ACHN (cell line): ENCODE results near the gene STRBP.
"Not testable (repeated sequence)": the region's sequence is repeated elsewhere in the genome, so short reads cannot be mapped to it uniquely, and the experiment has no call there.

Source experiments
- DNase-seq: peaks from one replicate; pipeline ENCODE4 v3.0.0-alpha.2; 2015
- in situ Hi-C: cut with HindIII; loops from 2 replicates; pipeline ENCODE4 v1.10.0; 2017; ENCODE audit warnings: low sequenced_read_pairs, low pct_ligation_motif_present, low pct_unique_long_range_greater_than_20kb

Gene STRBP

DNA sequence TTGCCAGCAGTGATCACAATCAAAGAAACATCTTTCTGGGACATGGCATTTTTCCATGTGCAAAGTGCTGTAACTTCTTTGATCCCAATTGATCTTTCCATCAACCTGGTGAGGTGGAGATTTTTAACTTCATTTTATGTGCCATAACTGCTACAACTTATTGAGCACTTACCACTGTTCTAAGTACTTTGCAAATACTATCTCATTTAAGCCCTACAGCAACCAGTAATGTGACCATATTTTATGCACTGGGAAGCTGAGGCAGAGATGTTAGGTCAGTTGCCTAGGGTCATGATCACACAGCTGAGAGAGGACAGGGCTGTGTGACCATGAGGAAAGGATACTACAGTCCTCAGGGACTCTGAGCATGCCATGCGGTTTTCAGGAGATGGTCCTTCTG, 17.9 kb upstream of the STRBP start:
- in situ Hi-C loops: no loop called here
- DNase-seq: no peak

DNA sequence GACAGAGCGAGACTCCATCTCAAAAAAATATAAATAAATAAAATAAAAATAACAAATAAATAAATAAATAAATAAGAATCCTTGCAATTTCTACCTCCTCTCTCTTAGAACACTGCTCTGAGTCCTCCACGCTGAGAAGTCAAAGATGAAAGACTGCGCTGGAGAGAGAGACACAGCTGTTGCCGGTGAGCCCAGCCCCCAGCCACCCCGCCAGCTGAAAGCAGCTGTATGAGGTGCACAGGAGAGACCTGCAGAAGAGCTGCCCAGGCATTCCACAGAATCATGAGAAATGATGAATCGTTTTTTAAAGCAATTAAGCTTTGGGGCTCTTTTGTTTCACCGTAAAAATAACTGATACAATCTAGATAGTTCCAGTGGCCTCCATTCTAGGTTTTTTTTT, 16.3 kb upstream of the STRBP start:
- no peak for DNase-seq
- in situ Hi-C loops: no loop called here

DNA sequence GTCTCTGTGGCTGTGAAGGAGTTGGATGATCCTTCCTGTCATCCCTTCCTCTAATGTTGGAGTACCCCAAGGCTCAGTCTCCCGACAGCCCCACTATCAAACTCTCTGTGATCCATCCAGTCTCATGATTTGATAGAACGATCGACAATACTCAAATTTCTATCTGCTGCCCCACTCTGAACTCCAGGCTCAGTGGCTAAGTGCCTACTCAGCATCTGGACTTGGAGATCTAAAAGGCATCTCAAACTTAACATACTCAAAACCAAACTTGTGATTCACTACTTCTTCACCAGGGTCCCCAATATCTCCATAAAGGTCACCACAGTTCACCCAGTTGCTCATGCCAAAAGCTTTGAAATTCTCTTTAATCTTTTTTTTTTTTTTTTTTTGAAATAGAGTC, 15.1 kb upstream of the STRBP start:
- no peak for DNase-seq

DNA sequence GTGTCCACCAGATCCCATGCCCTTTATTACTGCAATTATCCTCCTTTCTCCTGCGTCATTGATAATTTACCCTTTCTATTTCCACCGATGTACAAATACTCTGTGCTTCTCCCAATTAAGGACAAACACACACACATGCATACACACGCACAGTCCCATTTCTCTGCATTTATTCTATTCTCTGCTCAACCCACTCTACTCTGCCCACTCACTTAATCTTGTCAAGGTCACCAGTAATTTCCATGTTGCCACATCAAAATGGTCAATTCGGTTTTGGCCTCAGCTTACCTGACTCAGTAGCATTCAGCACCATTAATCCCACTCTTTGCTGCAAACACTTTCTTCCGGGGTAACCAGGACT, 14.6 kb upstream of the STRBP start:
- in situ Hi-C loops: no loop called here
- no peak for DNase-seq

More for the DNA sequence above, 15.1 kb upstream of the STRBP start:
- in situ Hi-C loops: no loop called here

DNA sequence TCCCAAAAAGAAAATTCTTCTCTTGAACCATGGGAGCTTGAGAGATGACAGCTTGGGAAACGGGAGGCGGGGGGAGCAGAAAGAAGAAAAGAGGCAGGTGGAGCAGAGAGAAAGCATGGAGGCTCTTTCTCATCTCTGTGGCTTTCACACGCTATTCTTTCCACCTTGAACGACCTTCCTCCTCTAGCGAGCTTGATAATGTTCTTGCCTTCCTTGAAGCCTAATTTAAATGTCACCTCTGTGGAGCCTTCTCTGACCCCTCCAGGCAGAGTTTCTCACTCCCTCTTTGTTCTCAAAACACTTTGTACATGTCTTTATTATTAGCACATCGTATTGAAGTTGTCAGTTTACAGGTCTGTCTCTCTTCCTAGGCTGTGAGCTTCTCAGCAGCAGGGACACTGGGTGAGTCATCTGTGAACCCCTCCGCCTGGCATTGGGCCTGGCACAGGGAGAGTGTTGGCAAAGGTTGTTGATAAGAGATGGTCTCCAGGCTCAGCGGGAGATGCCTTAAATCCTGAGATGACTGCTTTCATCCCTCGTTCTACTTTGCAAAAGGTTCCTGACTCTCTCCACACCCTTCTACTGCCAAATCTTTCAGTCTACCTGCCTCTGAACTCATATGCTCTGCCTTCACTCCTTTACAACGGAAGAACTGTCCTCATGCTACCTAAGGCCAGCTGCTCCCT, 14.1 kb upstream of the STRBP start:
- DNase-seq: peak; percentile 34
- in situ Hi-C loops: no loop called here

DNA sequence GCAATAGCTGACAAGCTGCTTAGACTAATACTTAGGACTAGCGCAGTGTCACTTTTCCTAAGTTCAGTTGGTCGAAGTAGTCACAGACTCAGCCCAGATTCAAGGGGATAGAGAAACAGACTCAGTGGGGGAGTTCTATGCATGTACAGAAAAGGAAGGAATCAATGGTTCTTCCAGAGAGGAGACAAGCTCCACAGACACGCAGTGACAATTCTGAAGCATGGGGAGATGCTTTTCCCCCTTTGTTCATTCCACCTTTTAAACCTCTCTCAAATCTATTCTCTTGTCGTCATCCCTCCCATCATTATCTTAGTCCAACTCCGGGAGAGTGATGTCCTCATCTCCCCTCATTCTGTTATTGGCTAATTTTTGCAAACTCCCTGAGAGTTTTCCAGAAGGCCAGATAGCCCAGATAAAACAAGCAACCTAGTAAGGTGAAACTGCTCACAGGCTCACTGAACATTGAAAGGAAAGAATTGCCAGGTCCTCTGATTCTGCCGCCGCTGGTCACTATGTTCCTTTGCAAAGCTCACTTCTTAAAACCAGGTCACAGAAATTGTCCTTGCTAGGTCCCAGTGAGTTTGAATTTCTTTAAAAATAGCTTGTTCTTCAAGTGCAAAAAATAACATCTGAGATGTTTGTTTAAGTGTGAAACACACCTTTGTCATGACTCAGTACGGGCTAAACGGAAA, 13.4 kb upstream of the STRBP start:
- DNase-seq: no peak
- in situ Hi-C loops: no loop called here

DNA sequence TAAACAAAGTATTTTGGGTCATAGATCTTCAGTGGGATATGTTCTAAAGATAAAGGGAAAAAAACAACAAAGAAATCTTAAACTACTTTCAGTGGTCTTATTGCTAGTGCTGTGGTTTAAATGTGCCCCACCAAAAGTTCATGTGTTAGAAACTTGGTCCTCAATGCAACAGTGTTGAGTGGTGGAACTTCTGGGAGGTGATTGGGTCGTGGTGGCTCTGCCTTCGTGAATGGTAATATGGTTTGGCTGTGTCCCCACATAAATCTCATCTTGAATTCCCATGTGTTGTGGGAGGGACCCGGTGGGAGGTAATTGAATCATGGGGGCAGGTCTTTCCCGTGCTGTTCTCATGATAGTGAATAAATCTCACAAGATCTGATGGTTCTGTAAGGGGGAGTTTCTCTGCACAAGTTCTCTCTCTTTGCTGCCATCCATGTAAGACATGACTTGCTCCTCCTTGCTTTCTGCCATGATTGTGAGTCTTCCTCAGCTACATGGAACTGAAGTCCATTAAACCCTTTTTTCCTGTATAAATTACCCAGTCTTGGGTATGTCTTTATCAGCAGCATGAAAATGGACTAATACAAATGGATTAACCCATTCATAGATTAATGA, 10.6 kb upstream of the STRBP start:
- DNase-seq, in situ Hi-C loops: not testable (repeated sequence)

DNA sequence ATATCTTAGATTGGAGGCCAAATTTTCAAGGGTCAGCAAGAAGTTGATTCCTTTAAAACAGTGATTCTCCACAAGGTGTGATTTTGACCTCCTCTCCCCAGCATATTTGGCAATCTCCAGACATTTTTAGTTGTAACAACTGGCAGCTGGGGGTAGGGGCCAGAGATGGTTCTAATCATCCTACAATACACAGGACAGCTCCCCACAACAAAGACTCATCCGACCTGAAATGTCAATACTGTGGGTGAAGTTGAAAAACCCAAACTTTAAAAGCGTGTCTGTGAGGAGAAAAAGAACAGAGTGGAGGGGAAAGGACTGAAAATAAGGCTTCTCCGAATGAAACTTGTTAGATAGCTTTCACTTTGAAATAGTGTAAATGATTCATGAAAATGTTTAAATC, 10.0 kb upstream of the STRBP start:
- in situ Hi-C loops: no loop called here
- no peak for DNase-seq

DNA sequence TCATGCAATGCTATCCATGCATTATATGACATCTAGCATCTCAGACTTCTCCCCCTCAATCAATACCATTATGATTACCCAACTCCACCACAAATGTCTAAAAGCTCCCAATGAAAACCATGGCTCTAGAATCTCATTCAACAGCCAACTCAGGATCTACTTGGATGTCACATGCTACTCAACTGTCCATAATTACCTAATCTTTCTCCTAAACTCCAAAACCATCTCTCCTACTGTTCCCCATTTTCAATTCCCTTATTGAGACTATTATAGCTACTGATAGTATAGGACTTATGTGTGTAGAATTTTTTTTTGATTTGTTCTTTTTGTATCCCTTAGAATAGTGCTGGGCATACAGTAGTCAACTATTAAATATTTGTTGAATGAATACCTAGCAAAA, 8.2 kb upstream of the STRBP start:
- no peak for DNase-seq
- in situ Hi-C loops: no loop called here

DNA sequence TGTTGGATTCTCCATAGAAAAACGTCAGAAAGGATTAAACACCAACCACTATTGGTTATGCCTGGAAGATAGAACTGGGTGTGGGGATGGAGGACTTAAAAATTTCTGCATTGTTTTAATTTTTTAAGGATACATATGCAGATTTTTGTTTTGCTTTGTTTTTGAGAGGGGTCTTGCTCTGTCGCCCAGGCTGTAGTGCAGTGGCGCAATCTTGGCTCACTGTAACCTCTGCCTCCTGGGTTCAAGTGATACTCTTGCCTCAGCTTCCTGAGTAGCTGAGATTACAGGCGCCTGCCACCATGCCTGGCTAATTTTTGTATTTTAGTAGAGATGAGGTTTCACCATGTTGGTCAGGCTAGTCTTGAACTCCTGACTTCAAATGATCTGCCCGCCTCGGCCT, 2.7 kb upstream of the STRBP start:
- in situ Hi-C loops, DNase-seq: not testable (repeated sequence)

DNA sequence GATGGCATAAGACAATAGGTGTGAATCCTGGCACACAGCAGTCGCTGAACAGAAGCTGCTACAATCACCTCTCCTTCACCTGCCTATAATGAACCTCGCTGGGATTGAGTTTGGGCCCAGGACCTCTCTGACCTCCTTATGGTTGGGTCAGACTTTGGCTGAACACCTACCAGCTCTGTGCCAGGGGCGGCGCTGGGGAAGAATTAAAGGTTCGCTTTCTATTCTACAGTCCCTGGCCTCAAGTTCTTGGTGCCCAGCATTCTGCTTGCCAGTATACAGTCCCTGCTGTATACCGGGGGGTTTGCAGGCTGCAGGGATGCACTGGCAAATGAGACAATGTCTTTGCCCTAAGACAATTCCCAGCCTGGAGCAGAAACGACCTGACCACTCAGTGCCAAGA, 895 bp upstream of the STRBP start:
- DNase-seq: no peak
- in situ Hi-C loops: no loop called here

DNA sequence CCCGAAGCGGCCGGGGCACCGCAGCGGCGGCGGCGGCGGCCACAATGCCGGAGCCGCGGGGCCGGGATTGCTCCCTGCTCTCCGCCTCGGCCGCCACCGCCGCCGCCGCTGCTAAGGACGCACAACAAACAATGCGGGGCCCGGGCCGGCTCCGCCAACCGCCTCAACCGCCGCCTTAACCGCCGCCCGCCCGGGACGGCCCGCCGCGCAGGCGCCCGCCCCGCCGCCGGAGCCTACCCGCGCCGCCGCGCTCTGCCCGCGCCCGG, 254 bp downstream of the STRBP start:
- no peak for DNase-seq
- in situ Hi-C loops: no loop called here

DNA sequence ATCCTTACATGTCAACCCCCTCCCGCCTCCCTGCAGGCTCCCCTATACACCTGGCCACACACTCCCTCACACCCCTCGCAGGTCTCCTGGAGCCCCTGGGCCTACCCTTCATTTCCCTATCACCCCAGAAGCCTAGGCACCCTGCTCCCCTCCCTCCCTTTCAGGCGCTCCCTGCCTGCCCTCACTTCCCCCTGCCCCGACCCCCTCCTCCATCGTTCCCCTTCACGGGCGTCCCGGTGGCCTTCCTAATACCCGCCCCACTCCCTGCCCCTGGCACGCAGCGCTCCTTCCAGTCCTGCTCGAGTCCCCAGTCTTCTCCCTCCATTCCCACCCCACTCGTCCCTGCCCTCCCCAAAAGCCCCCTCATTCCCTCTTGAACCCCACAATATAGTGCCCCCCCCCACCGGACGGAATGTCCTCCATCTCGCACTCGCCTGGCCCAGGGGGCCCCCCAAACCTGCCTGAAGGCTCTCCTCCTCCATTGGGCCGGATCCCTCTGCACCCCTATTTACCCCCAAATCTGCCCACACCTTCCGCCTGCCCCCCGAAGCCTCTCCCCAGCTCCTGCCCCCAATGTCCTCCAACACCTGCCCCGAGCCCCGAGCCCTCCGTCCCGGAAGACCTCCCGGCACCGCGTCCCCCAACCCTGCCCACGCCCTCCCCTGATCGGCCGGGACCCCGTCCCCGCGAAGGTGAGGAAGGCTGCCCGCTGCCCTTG, 746 bp downstream of the STRBP start:
- DNase-seq: no peak
- in situ Hi-C loops: no loop called here

DNA sequence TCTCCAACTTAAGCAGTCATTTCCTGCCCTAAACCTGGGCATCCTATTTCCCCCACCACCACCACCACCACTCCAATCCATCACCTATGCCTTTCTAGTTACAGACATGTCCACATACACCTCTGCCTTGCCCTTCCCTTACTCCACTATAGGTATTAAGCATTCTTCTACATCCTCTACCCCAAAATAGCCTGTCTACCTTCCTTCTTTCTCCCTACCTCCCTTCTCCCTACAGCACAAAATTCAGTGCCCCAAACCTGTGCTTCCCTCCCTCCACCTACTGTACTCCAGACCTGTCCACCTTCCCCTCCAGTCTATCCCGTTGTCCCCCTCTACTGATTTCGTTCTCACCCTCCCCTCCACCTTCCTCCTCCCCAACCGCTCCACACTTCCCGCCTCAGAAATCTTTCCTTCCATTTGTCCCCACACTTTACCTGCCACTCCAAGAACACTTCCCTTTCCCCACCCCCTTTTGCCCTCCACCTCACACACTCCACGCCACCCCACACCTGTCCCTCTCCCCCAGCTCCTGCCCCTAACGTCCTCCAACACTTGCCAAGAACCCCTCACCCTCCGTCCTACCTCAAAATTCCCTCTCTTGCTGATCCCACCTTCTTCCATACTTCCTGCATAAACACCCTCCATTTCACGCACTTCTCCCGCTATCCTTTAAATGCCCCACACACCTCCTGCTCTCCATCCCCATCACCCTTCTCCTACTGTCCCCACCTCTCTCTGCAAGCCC, 1.6 kb downstream of the STRBP start:
- in situ Hi-C loops: no loop called here

DNA sequence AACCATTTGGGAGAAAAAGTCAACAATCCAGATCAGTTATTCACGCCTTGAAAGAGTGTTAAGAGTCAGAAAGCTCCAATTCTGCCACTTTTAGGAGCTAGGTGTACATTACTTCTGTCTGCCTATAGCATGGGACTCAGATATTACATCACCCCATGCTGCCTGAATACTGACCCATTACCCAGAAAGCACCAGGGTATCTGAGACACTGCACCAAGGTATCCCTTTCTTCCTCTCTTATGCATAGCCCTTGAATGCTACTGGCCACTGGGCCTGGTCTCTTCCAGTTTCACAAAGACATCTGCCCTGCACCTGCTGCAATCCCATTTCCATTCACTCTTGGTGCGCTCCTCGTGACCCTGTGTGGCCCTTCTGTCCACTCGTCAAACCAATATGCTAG, 2.6 kb downstream of the STRBP start:
- no peak for DNase-seq
- in situ Hi-C loops: no loop called here

More for the DNA sequence above, 1.6 kb downstream of the STRBP start:
- no peak for DNase-seq

DNA sequence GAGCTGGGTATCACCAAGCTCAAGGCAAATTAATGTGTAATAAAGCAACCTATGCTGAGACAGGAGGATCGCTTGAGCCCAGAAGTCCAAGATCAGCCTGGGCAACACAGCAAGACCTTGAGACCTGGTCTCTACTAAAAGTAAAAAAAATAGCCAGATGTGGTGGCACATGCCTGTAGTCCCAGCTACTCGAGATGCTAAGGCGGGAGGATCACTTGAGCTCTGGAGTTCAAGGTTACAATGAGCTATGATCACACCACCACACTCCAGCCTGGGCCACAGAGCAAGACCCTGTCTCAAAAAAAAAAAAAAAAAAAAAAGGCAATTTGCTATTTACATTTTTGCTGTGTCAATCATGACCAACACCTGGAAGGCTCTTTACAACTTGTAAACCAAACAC, 5.2 kb downstream of the STRBP start:
- DNase-seq: no peak
- in situ Hi-C loops: no loop called here

DNA sequence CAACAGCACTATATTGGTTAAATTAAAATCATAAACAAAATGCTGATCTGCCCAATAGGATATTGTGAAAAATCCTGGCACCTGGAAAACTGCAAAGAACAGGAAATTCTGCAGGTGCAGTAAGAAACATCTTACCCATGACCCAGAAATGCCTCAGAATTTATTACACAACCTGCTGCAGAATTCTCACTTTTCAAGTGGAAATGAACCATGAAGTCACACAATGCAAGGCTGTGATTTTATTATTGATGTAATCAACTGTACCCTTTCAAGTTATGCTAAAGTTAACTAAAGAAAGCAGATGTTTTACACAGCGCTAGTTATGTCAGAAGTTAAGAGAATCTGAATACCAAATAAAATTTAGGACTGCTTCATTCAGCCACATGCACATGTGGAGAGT, 6.0 kb downstream of the STRBP start:
- in situ Hi-C loops: no loop called here

DNA sequence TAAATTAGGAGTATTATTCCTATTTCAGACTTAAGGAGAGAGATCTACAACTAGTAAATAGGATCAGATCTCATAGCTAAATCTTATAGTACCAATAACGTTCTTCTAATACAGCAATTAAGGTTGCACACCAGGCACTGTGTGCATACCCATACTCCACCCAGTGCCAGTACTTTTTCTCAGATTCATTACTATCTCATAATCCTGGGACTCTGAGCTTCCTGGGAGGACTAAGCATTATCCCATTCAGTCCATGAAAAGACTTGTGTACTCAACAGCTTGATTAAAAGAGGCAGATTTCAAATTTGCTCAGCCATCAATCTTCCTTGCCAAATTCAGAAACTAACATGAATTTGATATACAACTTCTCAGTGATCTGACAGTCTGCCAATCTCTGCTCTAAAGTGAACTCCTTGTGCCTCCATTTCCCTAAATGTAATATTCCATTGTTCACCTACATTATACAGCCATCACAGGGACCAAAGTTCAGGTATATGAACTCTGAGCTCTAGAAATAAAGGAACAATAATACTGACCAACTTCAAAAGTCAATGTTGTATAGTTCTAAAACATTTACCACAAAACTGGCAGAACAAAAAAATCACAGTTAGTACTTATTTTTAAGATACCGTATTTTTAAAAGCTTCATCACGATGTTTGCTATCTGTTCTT, 7.2 kb downstream of the STRBP start:
- no peak for DNase-seq
- in situ Hi-C loops: no loop called here

More for the DNA sequence above, 6.0 kb downstream of the STRBP start:
- DNase-seq: no peak

DNA sequence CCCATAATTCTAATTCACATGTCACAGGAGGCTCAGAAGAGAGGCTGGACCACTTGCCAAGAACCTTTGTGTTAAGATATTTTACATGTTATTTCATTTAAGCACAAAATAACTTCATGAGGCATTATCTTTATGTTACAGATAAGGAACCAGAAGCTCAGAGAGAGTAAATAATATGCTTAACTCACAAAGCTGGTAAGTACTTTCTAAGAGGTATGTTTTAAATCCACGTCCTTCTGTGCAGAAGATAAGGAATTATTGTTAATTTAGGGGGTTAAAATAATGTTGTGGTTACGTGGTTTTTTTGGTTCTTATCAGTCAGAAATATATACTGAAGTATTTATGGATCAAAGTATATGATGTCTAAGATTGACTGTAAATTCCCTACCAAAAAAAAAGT, 8.0 kb downstream of the STRBP start:
- no peak for DNase-seq
- in situ Hi-C loops: no loop called here
